Keratinocyte (primary cell): ENCODE results near the gene DBNL. TPM values are rescaled to one million over a fixed set of nuclear protein-coding genes. Genes with fewer than 3 reads are reported as not detected.

Source experiments
- DNase-seq: peaks from one replicate; pipeline ENCODE4 v3.0.0-alpha.2; 2011; ENCODE audit warnings: low read depth, missing footprints, low spot score
- FAIRE-seq: peaks from 2 replicates; lab custom pipeline; 2011; peaks lifted over from hg19 to GRCh38; lab: Jason Lieb, UNC
- H2AFZ ChIP-seq: 2 replicates; pipeline ENCODE4 v1.6.0; 2012; ENCODE audit warnings: low read length, control low read depth, inconsistent platforms; ENCODE audit not compliant: control insufficient read depth
- H3K27ac ChIP-seq: 2 replicates; pipeline ENCODE4 v1.5.1; 2011; ENCODE audit warnings: low read length; ENCODE audit not compliant: control insufficient read depth, insufficient read depth
- H3K27me3 ChIP-seq: 3 replicates; pipeline ENCODE4 v1.6.0; 2011; ENCODE audit warnings: low read length; ENCODE audit not compliant: control insufficient read depth, insufficient read depth; ENCODE audit errors: extremely low read depth
- H3K36me3 ChIP-seq, 2 experiments: 2 replicates in 1 of 2; 3 replicates in 1 of 2; pipeline ENCODE4 v1.5.1; 2011; ENCODE audit warnings: low read length in 2 of 2, mild to moderate bottlenecking in 1 of 2; ENCODE audit not compliant: control insufficient read depth in 2 of 2, insufficient read depth in 2 of 2; ENCODE audit errors: extremely low read depth in 1 of 2
- H3K4me1 ChIP-seq: 3 replicates; pipeline ENCODE4 v1.5.1; 2011; ENCODE audit warnings: low read length; ENCODE audit not compliant: control insufficient read depth, insufficient read depth; ENCODE audit errors: extremely low read depth
- H3K4me2 ChIP-seq: 3 replicates; pipeline ENCODE4 v1.6.0; 2011; ENCODE audit warnings: low read depth, low read length; ENCODE audit not compliant: control insufficient read depth, insufficient read depth; ENCODE audit errors: extremely low read depth
- H3K4me3 ChIP-seq, 3 experiments: fragments of 200-600 bp in 1 of 3; sonication (generic) in 1 of 3; 2 replicates in 2 of 3; 3 replicates in 1 of 3; pipeline ENCODE4 v1.5.1; 2011 to 2016; ENCODE audit warnings: low read length in 3 of 3, mild to moderate bottlenecking in 3 of 3, control low read depth in 2 of 3, inconsistent platforms in 1 of 3, low read depth in 1 of 3, mixed read lengths in 1 of 3, mixed run types in 1 of 3, moderate library complexity in 1 of 3; ENCODE audit not compliant: control insufficient read depth in 2 of 3, insufficient read depth in 2 of 3; ENCODE audit errors: extremely low read depth in 1 of 3
- H3K79me2 ChIP-seq: 2 replicates; pipeline ENCODE4 v1.6.0; 2012; ENCODE audit warnings: low read length; ENCODE audit not compliant: control insufficient read depth, insufficient read depth
- H3K9ac ChIP-seq: 3 replicates; pipeline ENCODE4 v1.6.0; 2011; ENCODE audit warnings: low read length; ENCODE audit not compliant: control insufficient read depth, insufficient read depth; ENCODE audit errors: extremely low read depth
- H3K9me1 ChIP-seq: 3 replicates; pipeline ENCODE4 v1.6.0; 2011; ENCODE audit warnings: low read length; ENCODE audit not compliant: control insufficient read depth, insufficient read depth; ENCODE audit errors: extremely low read depth
- H3K9me3 ChIP-seq: 2 replicates; pipeline ENCODE4 v1.5.1; 2012; ENCODE audit warnings: low read depth, low read length; ENCODE audit not compliant: control insufficient read depth
- H4K20me1 ChIP-seq: 3 replicates; pipeline ENCODE4 v1.6.0; 2011; ENCODE audit warnings: low read length; ENCODE audit not compliant: control insufficient read depth, insufficient read depth; ENCODE audit errors: extremely low read depth
- CTCF ChIP-seq, 3 experiments: IDR thresholded peaks in 1 of 3; conservative IDR thresholded peaks in 1 of 3; optimal IDR thresholded peaks in 1 of 3; 2 replicates in 2 of 3; 3 replicates in 1 of 3; pipeline versions ENCODE3 to v1.5.1; 2011; ENCODE audit warnings: low read length in 3 of 3, mild to moderate bottlenecking in 3 of 3, moderate library complexity in 2 of 3, control low read depth in 1 of 3, inconsistent platforms in 1 of 3; ENCODE audit not compliant: insufficient read depth in 2 of 3; ENCODE audit errors: extremely low read depth in 1 of 3
- EZH2 ChIP-seq: IDR thresholded peaks from one replicate; pipeline ENCODE4 v1.6.1; 2012; ENCODE audit warnings: inconsistent platforms, mild to moderate bottlenecking, low read length, moderate library complexity
- dilution Hi-C: fragments of 300-500 bp; cut with MboI; formaldehyde crosslinking; loops from one replicate; pipeline ENCODE4 v1.7.0; 2020; ENCODE audit warnings: low sequenced_read_pairs; ENCODE audit not compliant: extremely low pct_ligation_motif_present
- polyA plus RNA-seq, 5 experiments: library from polyadenylated mRNA; depleted of rRNA in 3 of 5; stranded (reverse) in 3 of 5; stranded (forward) in 1 of 5; unstranded in 1 of 5; fragments of >200 nt; gene quantifications; 1 replicate in 1 of 5; 2 replicates in 3 of 5; 3 replicates in 1 of 5; pipeline versions ENCODE4 v1.2.1 to v1.2.3, GENCODE V29; 2011 to 2012; ENCODE audit warnings: missing spikeins in 2 of 5, low read depth in 1 of 5, low replicate concordance in 1 of 5

DBNL gene
- polyA plus RNA-seq, 1 donor (not counting 4 experiments of a cell fraction or from before 2014, with no cell fraction given) = 76.1 TPM

- Histone ChIP-seq H3K4me2 (no peak overlapping the region), H4K20me1 (peaks cover 2% of the 10 kb centered on the region), H3K27ac (no peak overlapping the region), H3K79me2 (no peaks in the 10 kb centered on the region), H3K4me3 (no peak overlapping the region), H3K36me3 (peaks cover 27 to 31% of the 10 kb centered on the region in 2 experiments), H3K27me3 (no peaks in the 10 kb centered on the region), H3K9ac (no peak overlapping the region), H3K4me1 (no peaks in the 10 kb centered on the region), H3K9me1 (no peaks in the 10 kb centered on the region), H3K9me3 (no peaks in the 10 kb centered on the region), H2AFZ (no peak overlapping the region)
- no peak for DNase-seq
- FAIRE-seq = no peak
- dilution Hi-C loops = no loop called here
- no peak for TF ChIP-seq CTCF (optimal IDR thresholded peaks at IDR 0.05 in 1 of 3, IDR thresholded peaks at IDR 0.05 in 1 of 3, conservative IDR thresholded peaks at IDR 0.05 in 1 of 3; ENCODE audit: extremely low read depth in 1 of 3, insufficient read depth in 2 of 3, low read length in 3 of 3)
- no peak for TF ChIP-seq EZH2
Observed at GRCh38 chr7:44063894-44064651, 19.6 kb downstream of the DBNL start.

GRCh38 chr7:44064791-44065430 is 20.4 kb downstream of the DBNL start:
- H3K9ac ChIP-seq = no peak overlapping the region
- no peaks in the 10 kb centered on the region for H3K9me3 ChIP-seq
- TF ChIP-seq CTCF (optimal IDR thresholded peaks at IDR 0.05 in 1 of 3, IDR thresholded peaks at IDR 0.05 in 1 of 3, conservative IDR thresholded peaks at IDR 0.05 in 1 of 3; ENCODE audit: extremely low read depth in 1 of 3, insufficient read depth in 2 of 3, low read length in 3 of 3) = no peak
- no peak for TF ChIP-seq EZH2
- no peak overlapping the region for H3K4me2 ChIP-seq
- FAIRE-seq = no peak
- no peaks in the 10 kb centered on the region for H3K79me2 ChIP-seq
- dilution Hi-C loops = no loop called here
- no peaks in the 10 kb centered on the region for H3K4me1 ChIP-seq
- no peak overlapping the region for H3K4me3 ChIP-seq
- H3K9me1 ChIP-seq = no peaks in the 10 kb centered on the region
- no peak overlapping the region for H3K27ac ChIP-seq
- no peak for DNase-seq
- H4K20me1 ChIP-seq = no peaks in the 10 kb centered on the region
- no peaks in the 10 kb centered on the region for H3K27me3 ChIP-seq
- H2AFZ ChIP-seq = no peak overlapping the region
- H3K36me3 ChIP-seq = peaks cover 19 to 24% of the 10 kb centered on the region in 2 experiments
